Measurements from ENCODE around the gene EXOC6.

DNA sequence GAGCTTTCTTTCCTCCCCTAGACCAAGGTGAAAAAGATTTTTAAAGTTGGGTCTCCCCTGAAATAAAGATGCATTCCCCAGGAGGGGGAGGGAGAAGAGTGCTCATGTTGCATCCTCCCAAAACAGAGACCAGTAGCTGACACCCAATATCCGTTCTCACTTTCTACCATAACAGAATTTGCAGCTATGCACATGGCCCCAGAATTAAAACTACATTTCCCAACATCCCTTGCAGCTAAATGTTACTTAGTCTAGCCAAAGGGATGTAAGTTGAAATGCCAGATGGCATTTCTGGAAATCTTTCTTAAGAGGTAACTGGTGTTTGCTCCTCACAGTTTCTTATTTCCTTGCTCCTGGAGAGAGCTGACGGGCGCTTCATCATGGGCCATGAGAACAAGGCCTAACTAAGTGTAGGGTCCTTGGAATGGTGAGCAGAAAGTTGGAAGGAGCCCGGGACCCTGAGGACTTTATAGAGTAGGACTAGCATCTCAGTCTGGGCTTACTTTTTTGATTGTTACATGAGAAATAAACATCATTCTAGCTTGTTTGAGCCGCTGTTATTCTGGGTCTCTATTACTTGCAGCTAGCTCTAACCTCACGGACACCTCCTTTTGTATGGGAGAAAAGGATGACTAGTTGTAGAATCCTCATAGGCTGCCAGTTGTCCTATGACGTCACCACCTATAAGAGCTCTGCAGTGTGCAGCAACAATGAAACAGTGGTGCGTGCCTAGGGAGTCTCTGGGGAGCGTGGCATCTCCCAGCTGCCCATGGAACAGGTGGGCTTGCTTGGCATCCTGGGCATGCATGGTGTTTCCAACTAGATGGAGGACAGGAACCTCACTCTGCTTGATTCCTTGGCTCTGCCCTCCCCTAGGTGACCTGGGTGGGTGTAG lies 46.1 kb upstream of the EXOC6 start:
- TF ChIP-seq POLR2A (IDR thresholded peaks at IDR 0.05): no peak
- no peak for TF ChIP-seq CTCF (IDR thresholded peaks at IDR 0.05)
